ENCODE measurements around the gene IGF1.
"Not testable (repeated sequence)": the region's sequence is repeated elsewhere in the genome, so short reads cannot be mapped to it uniquely, and the experiment has no call there.

The IGF1 gene

DNA sequence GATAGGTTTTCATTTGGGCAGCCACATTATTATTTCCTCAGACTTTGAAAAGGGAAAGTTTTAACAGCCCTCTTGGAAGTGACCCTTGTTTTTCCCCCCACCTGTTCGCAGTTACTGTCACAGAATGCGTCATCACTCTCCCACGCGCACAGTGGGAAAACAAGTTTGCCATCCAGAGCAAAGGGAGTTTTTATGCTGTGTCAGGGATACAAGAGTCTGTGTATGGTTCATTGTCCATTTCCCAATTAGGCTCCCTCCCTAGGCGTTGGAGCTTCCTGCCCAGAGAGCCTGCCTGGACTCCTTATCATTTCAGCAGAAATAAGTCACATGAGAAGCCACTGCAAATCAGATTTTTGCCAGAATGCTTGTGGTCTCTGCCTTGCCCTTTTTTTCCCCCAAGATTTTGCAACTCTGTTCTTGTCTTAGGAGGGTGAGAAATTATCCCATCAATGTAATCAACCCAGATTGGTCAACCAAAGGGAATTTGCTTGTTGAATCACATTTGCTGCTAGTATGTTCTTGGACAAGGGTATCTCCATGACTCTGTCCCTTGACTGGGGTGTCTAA, 104.1 kb downstream of the IGF1 start:
- DNase-seq: no peak

- no peak for DNase-seq
Measured at GRCh38 chr12:102374190-102374589, 106.2 kb downstream of the IGF1 start.

DNA sequence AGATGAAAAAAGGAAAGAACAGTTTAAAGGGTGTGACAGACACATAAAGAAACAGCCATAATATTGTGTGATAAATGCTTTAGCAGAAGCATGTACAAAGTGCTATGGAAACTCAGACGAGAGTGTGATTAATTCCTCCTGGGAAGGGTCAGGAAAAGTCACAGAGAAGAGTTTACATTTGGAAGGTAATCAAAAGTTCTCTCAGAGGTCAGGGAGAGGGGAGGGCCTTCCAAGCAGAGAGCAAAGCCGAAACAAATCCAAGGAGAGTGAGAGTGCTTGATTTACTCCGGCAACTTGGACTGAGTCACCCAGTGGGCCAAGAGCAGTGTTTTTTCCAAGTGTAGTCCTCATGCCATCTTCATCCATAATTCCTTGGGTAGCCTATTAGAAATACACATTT, 108.3 kb downstream of the IGF1 start:
- no peak for DNase-seq

DNA sequence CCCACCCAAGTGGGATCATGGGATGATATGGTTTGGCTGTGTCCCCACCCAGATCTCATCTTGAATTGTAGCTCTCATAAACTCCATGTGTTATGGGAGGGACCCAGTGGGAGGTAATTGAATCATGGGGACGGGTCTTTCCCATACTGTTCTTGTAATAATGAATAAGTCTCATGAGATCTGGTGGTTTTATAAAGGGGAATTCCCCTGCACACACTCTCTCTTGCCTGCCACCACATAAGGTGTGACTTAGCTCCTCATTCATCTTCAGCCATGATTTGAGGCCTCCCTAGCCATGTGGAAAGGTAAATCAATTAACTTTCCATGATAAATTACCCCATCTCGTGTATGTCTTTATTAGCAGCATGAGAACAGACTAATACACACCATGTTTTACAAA, 109.2 kb downstream of the IGF1 start:
- no peak for DNase-seq

DNA sequence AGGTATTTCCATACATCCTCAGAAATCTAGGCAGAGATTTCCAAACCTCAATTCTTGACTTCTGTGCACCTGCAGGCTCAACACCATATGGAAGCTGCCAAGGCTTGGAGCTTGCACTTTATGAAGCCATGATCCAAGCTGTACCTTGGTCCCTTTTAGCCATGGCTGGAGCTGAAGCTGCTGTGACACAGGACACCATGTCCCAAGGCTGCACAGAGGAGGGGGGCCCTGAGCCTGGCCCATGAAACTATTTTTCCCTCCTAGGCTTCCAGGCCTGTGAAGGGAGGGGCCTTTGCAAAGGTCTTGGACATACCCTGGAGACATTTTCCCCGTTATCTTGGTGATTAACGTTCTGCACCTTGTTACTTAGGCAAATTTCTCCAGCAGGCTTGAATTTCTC, 110.5 kb downstream of the IGF1 start:
- no peak for DNase-seq

DNA sequence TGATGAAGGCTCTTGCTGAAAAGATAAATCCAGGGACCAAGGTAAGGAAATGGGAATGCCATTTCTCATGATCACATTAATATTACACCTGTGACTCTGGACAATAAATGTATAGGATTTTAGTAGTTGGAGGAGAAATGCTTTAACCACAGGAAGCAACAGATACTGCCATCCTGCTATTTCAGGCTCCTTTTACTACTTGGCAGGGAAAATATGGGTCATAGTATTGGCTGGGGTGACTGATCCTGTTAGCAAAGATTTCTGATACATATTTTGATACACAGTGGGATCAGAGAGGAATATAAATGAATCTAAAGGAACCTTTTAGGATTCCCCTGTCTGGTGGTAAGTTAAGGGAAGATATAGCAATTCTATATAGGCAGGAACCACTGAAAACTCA, 115.0 kb downstream of the IGF1 start:
- no peak for DNase-seq

GRCh38 chr12:102364709-102365108, 115.7 kb downstream of the IGF1 start:
- no peak for DNase-seq

GRCh38 chr12:102356690-102357089, 123.7 kb downstream of the IGF1 start:
- DNase-seq: no peak

- not testable (repeated sequence) for DNase-seq
Measured at GRCh38 chr12:102354281-102354680, 126.1 kb downstream of the IGF1 start.

GRCh38 chr12:102351322-102351721, 129.0 kb downstream of the IGF1 start:
- DNase-seq: no peak

GRCh38 chr12:102350070-102350469, 130.3 kb downstream of the IGF1 start:
- DNase-seq: no peak

DNA sequence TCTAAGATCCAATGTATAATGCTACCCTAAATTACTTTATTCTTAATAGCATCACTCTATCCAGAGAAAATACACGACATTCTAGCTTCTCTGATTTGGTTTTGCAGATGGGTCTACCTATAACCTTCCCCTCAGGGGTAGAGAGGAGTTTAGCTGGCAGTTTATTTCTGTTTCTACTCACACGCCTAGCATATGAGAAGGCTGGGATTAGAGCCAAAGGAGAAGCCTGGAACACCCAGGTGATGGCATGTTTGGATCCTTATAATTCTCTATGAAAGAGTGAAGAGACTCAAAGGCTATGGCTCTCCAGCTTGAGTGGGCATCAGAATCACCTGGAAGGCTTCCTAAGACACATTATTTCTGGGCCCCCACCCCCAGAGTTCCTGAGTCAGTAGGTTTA, 131.3 kb downstream of the IGF1 start:
- DNase-seq: no peak

- no peak for DNase-seq
Measured at GRCh38 chr12:102347811-102348210, 132.6 kb downstream of the IGF1 start.

All from activated CD4-positive, CD25-positive, alpha-beta regulatory T cell treated with anti-CD3 and anti-CD28 coated beads, Interleukin-2, amount 50 U/mL, for 72 hours (primary cell).